NCI-H82 (cell line): Measurements from ENCODE around the gene BMP6.

Experiments used
- DNase-seq: peaks from one replicate; lab custom pipeline; 2025; lab: John Stamatoyannopoulos, UW

BMP6 gene

GRCh38 chr6:7827142-7827541, 101.2 kb downstream of the BMP6 start:
- no peak for DNase-seq

GRCh38 chr6:7828124-7828523, 102.2 kb downstream of the BMP6 start:
- no peak for DNase-seq

- no peak for DNase-seq
Observed at GRCh38 chr6:7832904-7833750, 107.2 kb downstream of the BMP6 start.

- no peak for DNase-seq
Observed at GRCh38 chr6:7833751-7834070, 107.8 kb downstream of the BMP6 start.

- DNase-seq = no peak
Observed at GRCh38 chr6:7836371-7837026, 110.6 kb downstream of the BMP6 start.

GRCh38 chr6:7841781-7842468, 116.0 kb downstream of the BMP6 start:
- no peak for DNase-seq

- DNase-seq = no peak
Observed at GRCh38 chr6:7846966-7847818, 121.3 kb downstream of the BMP6 start.

GRCh38 chr6:7848229-7848628, 122.3 kb downstream of the BMP6 start:
- DNase-seq = no peak

GRCh38 chr6:7851780-7852179, 125.9 kb downstream of the BMP6 start:
- no peak for DNase-seq

GRCh38 chr6:7859591-7859990, 133.7 kb downstream of the BMP6 start:
- no peak for DNase-seq

GRCh38 chr6:7865781-7866180, 139.9 kb downstream of the BMP6 start:
- DNase-seq = no peak

- no peak for DNase-seq
Observed at GRCh38 chr6:7866526-7866925, 140.6 kb downstream of the BMP6 start.

GRCh38 chr6:7868926-7869325, 143.0 kb downstream of the BMP6 start:
- no peak for DNase-seq

GRCh38 chr6:7878401-7878964, 152.6 kb downstream of the BMP6 start:
- DNase-seq = no peak

GRCh38 chr6:7879043-7879442, 153.1 kb downstream of the BMP6 start:
- DNase-seq = no peak

GRCh38 chr6:7879579-7879978, 153.7 kb downstream of the BMP6 start:
- no peak for DNase-seq

GRCh38 chr6:7879980-7880717, 154.2 kb downstream of the BMP6 start:
- DNase-seq = no peak

- no peak for DNase-seq
Observed at GRCh38 chr6:7880718-7881107, 154.8 kb downstream of the BMP6 start.

- no peak for DNase-seq
Observed at GRCh38 chr6:7881765-7882500, 156.0 kb downstream of the BMP6 start.

GRCh38 chr6:7882505-7883257, 156.8 kb downstream of the BMP6 start:
- no peak for DNase-seq
